OCI-LY1 (cell line): ENCODE measurements around the gene IL12RB1.

ENCODE experiments used
- H2AFZ ChIP-seq: fragments of 200-600 bp; sonication (generic), shearing (Covaris generic); 2 replicates; pipeline ENCODE4 v1.6.0; 2014; ENCODE audit warnings: antibody characterized with exemption, mild to moderate bottlenecking, low read length
- H3F3A ChIP-seq: fragments of 200-600 bp; sonication (generic), shearing (Covaris generic); 2 replicates; pipeline ENCODE4 v1.6.0; 2014; ENCODE audit warnings: mild to moderate bottlenecking, antibody characterized with exemption, low read length, moderate library complexity; ENCODE audit not compliant: insufficient read depth
- H3K27ac ChIP-seq: fragments of 200-600 bp; sonication (generic); 2 replicates; pipeline ENCODE4 v1.5.1; 2014; ENCODE audit warnings: low read length, mixed run types, mild to moderate bottlenecking, low read depth; ENCODE audit not compliant: poor library complexity, severe bottlenecking
- H3K27me3 ChIP-seq: fragments of 200-600 bp; sonication (generic); 2 replicates; pipeline ENCODE4 v1.6.0; 2014; ENCODE audit warnings: antibody characterized with exemption, mild to moderate bottlenecking, low read length, moderate library complexity; ENCODE audit not compliant: insufficient read depth
- H3K36me3 ChIP-seq: fragments of 200-600 bp; sonication (generic); 2 replicates; pipeline ENCODE4 v1.6.1; 2014; ENCODE audit warnings: mild to moderate bottlenecking, antibody characterized with exemption, low read length, moderate library complexity, mixed read lengths; ENCODE audit not compliant: insufficient read depth
- H3K4me1 ChIP-seq: fragments of 200-600 bp; sonication (generic); 2 replicates; pipeline ENCODE4 v1.5.1; 2014; ENCODE audit warnings: mild to moderate bottlenecking, low read length, moderate library complexity; ENCODE audit not compliant: insufficient read depth, severe bottlenecking
- H3K4me2 ChIP-seq: fragments of 200-600 bp; sonication (generic), shearing (Covaris generic); 2 replicates; pipeline ENCODE4 v1.6.1; 2014; ENCODE audit warnings: low read length
- H3K4me3 ChIP-seq: fragments of 200-600 bp; sonication (generic); 2 replicates; pipeline ENCODE4 v1.5.1; 2014; ENCODE audit warnings: low read length, low read depth, mild to moderate bottlenecking, mixed read lengths; ENCODE audit not compliant: poor library complexity, severe bottlenecking
- H3K79me2 ChIP-seq: fragments of 200-600 bp; shearing (Covaris generic); 2 replicates; pipeline ENCODE4 v1.6.1; 2016; ENCODE audit warnings: mixed run types, low read length, mixed read lengths; ENCODE audit not compliant: insufficient read depth
- H3K9ac ChIP-seq: fragments of 200-600 bp; sonication (generic), shearing (Covaris generic); 2 replicates; pipeline ENCODE4 v1.6.1; 2014; ENCODE audit warnings: mild to moderate bottlenecking, low read length, mixed read lengths
- H3K9me2 ChIP-seq: fragments of 200-600 bp; sonication (generic), shearing (Covaris generic); 2 replicates; pipeline ENCODE4 v1.6.1; 2014; ENCODE audit warnings: low read depth, mild to moderate bottlenecking, low read length, mixed read lengths
- H3K9me3 ChIP-seq: fragments of 200-600 bp; shearing (Covaris generic); 2 replicates; pipeline ENCODE4 v1.6.1; 2014; ENCODE audit warnings: low read length, mixed read lengths
- H4K20me1 ChIP-seq: fragments of 200-600 bp; sonication (generic), shearing (Covaris generic); 2 replicates; pipeline ENCODE4 v1.6.0; 2016; ENCODE audit warnings: mild to moderate bottlenecking, low read length; ENCODE audit not compliant: insufficient read depth
- CTCF ChIP-seq: fragments of 200-600 bp; sonication (generic), shearing (Covaris generic); IDR thresholded peaks from 2 replicates; pipeline ENCODE4 v1.5.1; 2017; ENCODE audit warnings: mild to moderate bottlenecking, antibody characterized with exemption, low read length, moderate library complexity, mixed read lengths
- EZH2 ChIP-seq: fragments of 200-600 bp; sonication (generic), shearing (Covaris generic); IDR thresholded peaks from 2 replicates; pipeline ENCODE4 v1.8.0; 2017; ENCODE audit warnings: borderline replicate concordance, mixed run types, mild to moderate bottlenecking, antibody characterized with exemption, low read length, moderate library complexity, mixed read lengths

The IL12RB1 gene

GRCh38 chr19:18063463-18063862 lies 23.3 kb downstream of the IL12RB1 start:
- no peaks in the 10 kb centered on the region for H3F3A ChIP-seq
- H3K4me1 ChIP-seq = peaks cover 4% of the 10 kb centered on the region
- H3K4me2 ChIP-seq = no peak overlapping the region
- H3K36me3 ChIP-seq = no peaks in the 10 kb centered on the region
- no peak overlapping the region for H3K9ac ChIP-seq
- H2AFZ ChIP-seq = no peak overlapping the region
- no peak overlapping the region for H3K4me3 ChIP-seq
- H3K27me3 ChIP-seq = no peaks in the 10 kb centered on the region
- no peak overlapping the region for H3K27ac ChIP-seq
- H3K9me2 ChIP-seq = no peaks in the 10 kb centered on the region
- H3K79me2 ChIP-seq = no peaks in the 10 kb centered on the region
- H4K20me1 ChIP-seq = no peaks in the 10 kb centered on the region
- H3K9me3 ChIP-seq = no peaks in the 10 kb centered on the region
- TF ChIP-seq CTCF (no peak; the same call in 1 of the 2 replicates), EZH2 (no peak)

- no peak for TF ChIP-seq CTCF
- TF ChIP-seq EZH2 = no peak
- no peak overlapping the region for H2AFZ ChIP-seq
- no peaks in the 10 kb centered on the region for H3K36me3 ChIP-seq
- no peak overlapping the region for H3K4me2 ChIP-seq
- no peak overlapping the region for H3K9ac ChIP-seq
- no peaks in the 10 kb centered on the region for H3K9me3 ChIP-seq
- no peaks in the 10 kb centered on the region for H3F3A ChIP-seq
- H3K27me3 ChIP-seq = no peaks in the 10 kb centered on the region
- no peak overlapping the region for H3K4me3 ChIP-seq
- no peaks in the 10 kb centered on the region for H3K9me2 ChIP-seq
- no peak overlapping the region for H3K27ac ChIP-seq
- peaks cover 13% of the 10 kb centered on the region for H3K4me1 ChIP-seq
- no peaks in the 10 kb centered on the region for H4K20me1 ChIP-seq
- H3K79me2 ChIP-seq = no peaks in the 10 kb centered on the region
Measured at GRCh38 chr19:18062028-18062427, 24.7 kb downstream of the IL12RB1 start.

- H3K27ac ChIP-seq = no peak overlapping the region
- no peaks in the 10 kb centered on the region for H3K9me2 ChIP-seq
- H3K4me2 ChIP-seq = no peak overlapping the region
- peaks cover 13% of the 10 kb centered on the region for H3K4me1 ChIP-seq
- H3F3A ChIP-seq = no peaks in the 10 kb centered on the region
- H3K9me3 ChIP-seq = no peaks in the 10 kb centered on the region
- H3K9ac ChIP-seq = no peak overlapping the region
- no peak overlapping the region for H2AFZ ChIP-seq
- TF ChIP-seq CTCF = no peak
- TF ChIP-seq EZH2 = no peak
- no peaks in the 10 kb centered on the region for H3K79me2 ChIP-seq
- H3K36me3 ChIP-seq = no peaks in the 10 kb centered on the region
- no peaks in the 10 kb centered on the region for H3K27me3 ChIP-seq
- H4K20me1 ChIP-seq = no peaks in the 10 kb centered on the region
- no peak overlapping the region for H3K4me3 ChIP-seq
Measured at GRCh38 chr19:18060472-18060871, 26.3 kb downstream of the IL12RB1 start.
